ENCODE data around the gene HOXD10.

DNA sequence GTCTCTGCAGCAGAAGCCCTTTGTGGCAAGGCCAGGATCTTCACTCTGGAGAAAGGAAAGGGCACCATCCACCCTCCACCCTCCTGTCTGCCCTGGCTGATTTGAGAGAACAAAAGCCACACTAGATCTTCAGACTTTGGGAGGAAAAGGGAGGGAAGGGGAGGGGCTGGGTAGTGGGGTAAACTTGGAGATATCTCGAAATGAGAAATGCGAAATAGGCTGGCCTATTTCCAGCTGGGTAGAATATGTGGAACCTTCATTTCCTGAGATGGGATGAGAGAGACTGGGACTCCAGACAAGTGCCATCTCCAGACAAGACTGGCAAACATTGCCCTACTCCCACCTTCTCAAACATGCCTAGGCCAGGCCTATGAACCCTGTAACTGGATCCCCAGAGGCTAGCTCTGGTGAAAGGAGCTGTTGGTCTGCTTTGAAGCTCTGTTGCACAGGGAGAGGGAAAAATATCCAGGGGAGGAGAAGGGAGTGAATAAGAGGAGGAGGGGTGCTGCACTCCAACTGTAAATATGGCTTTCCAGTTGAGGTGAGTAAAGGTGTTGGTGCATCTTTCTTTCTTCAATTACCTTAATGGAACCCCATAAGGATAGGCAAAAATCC, 15.3 kb upstream of the HOXD10 start:
- TF ChIP-seq EZH2 (IDR thresholded peaks at IDR 0.05; ENCODE audit: insufficient read depth, poor library complexity, severe bottlenecking) (no peak), EZH2phosphoT487 (IDR thresholded peaks at IDR 0.05; ENCODE audit: insufficient read depth, low read depth) (no peak)

All from GM23248 (cell line).